ENCODE results near the gene RAB14. TPM values are rescaled to one million over a fixed set of nuclear protein-coding genes. Genes with fewer than 3 reads are reported as not detected.

The RAB14 gene
- total and polyA plus RNA-seq, 2 experiments from 2014 or later, result 58.7 to 61.9 TPM

DNA sequence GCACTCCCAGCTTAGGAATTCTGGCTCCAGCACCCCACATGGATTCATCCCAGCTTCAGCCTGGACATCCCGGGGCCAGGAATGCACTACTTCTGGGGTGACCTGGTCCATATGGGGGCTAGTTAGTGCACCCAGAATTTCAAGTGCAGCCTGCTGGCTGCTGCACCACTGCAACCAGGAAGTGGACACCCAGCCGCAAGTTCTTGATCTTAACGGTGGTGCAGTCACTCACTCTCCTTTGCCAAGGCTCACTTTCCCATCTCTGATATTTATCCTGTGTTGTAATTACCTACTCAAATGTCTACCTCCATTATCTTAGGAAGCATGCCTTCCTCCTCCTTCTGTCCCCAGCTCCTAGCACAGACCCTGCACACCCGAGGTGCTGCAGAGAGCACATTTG lies 26.2 kb upstream of the RAB14 start:
- Histone ChIP-seq H3K36me3 (replicated peaks; ENCODE audit: insufficient read depth, low read depth) (no peaks in the 10 kb centered on the region), H4K20me1 (ENCODE audit: insufficient read depth, poor library complexity, severe bottlenecking) (no peaks in the 10 kb centered on the region), H2AFZ (no peak overlapping the region), H3K4me3 (no peak overlapping the region), H3K27ac (no peak overlapping the region), H3K9me3 (ENCODE audit: low read depth) (no peaks in the 10 kb centered on the region), H3K4me1 (ENCODE audit: insufficient read depth) (no peaks in the 10 kb centered on the region), H3K27me3 (no peaks in the 10 kb centered on the region), H3K9me2 (replicated peaks; ENCODE audit: insufficient read depth) (no peaks in the 10 kb centered on the region), H3K4me2 (no peak overlapping the region), H3K79me2 (no peaks in the 10 kb centered on the region)
- TF ChIP-seq CTCF (IDR thresholded peaks at IDR 0.05; ENCODE audit: poor library complexity), result no peak
- TF ChIP-seq EZH2phosphoT487 (IDR thresholded peaks at IDR 0.05; ENCODE audit: low read depth, severe bottlenecking, unreplicated experiment), result no peak
- TF ChIP-seq EZH2 (IDR thresholded peaks at IDR 0.05; ENCODE audit: borderline replicate concordance), result no peak
- no peak for DNase-seq (ENCODE audit: low spot score)
- WGBS (ENCODE audit: low lambda C conversion rate, missing lambda C conversion rate), result 62% methylated on average over 4 of the region's 4 CpGs

DNA sequence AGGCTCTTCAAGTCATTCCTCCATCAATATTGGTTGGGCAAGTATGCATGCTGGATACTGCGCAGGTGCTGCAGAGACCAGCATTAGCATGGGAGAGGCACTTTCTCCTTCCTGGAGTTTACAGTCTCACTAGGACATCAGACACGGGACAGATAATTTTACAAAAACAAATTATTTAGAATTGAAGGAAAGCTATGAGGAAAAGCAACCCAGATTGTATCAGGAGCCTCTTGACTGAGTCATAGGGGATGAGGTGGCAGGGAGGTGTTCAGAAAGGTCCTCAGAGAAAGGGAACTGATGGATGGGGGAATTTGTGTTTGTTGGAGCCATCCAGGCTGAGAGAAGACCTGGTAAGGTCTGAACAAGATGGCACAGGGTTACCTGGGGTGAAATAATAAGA lies 24.5 kb upstream of the RAB14 start:
- H3K27me3 ChIP-seq, result no peaks in the 10 kb centered on the region
- no peaks in the 10 kb centered on the region for H4K20me1 ChIP-seq (ENCODE audit: insufficient read depth, poor library complexity, severe bottlenecking)
- H3K9me2 ChIP-seq (replicated peaks; ENCODE audit: insufficient read depth), result no peaks in the 10 kb centered on the region
- no peaks in the 10 kb centered on the region for H3K9me3 ChIP-seq (ENCODE audit: low read depth)
- H3K4me1 ChIP-seq (ENCODE audit: insufficient read depth), result no peaks in the 10 kb centered on the region
- H3K36me3 ChIP-seq (replicated peaks; ENCODE audit: insufficient read depth, low read depth), result no peaks in the 10 kb centered on the region
- H3K4me2 ChIP-seq, result no peak overlapping the region
- no peak overlapping the region for H3K4me3 ChIP-seq
- DNase-seq (ENCODE audit: low spot score), result no peak
- no peaks in the 10 kb centered on the region for H3K79me2 ChIP-seq
- H2AFZ ChIP-seq, result no peak overlapping the region
- no peak for TF ChIP-seq EZH2 (IDR thresholded peaks at IDR 0.05; ENCODE audit: borderline replicate concordance)
- TF ChIP-seq CTCF (IDR thresholded peaks at IDR 0.05; ENCODE audit: poor library complexity), result no peak
- TF ChIP-seq EZH2phosphoT487 (IDR thresholded peaks at IDR 0.05; ENCODE audit: low read depth, severe bottlenecking, unreplicated experiment), result no peak
- 87% methylated on average over 2 of the region's 2 CpGs for WGBS (ENCODE audit: low lambda C conversion rate, missing lambda C conversion rate)
- no peak overlapping the region for H3K27ac ChIP-seq

- H2AFZ ChIP-seq, result no peak overlapping the region
- H4K20me1 ChIP-seq (ENCODE audit: insufficient read depth, poor library complexity, severe bottlenecking), result no peaks in the 10 kb centered on the region
- no peak for DNase-seq (ENCODE audit: low spot score)
- 34% methylated on average over 5 of the region's 5 CpGs for WGBS (ENCODE audit: low lambda C conversion rate, missing lambda C conversion rate)
- no peak overlapping the region for H3K4me3 ChIP-seq
- no peaks in the 10 kb centered on the region for H3K9me2 ChIP-seq (replicated peaks; ENCODE audit: insufficient read depth)
- no peaks in the 10 kb centered on the region for H3K4me1 ChIP-seq (ENCODE audit: insufficient read depth)
- H3K27ac ChIP-seq, result no peak overlapping the region
- no peaks in the 10 kb centered on the region for H3K36me3 ChIP-seq (replicated peaks; ENCODE audit: insufficient read depth, low read depth)
- H3K27me3 ChIP-seq, result no peaks in the 10 kb centered on the region
- TF ChIP-seq EZH2 (IDR thresholded peaks at IDR 0.05; ENCODE audit: borderline replicate concordance) (no peak), EZH2phosphoT487 (IDR thresholded peaks at IDR 0.05; ENCODE audit: low read depth, severe bottlenecking, unreplicated experiment) (no peak), CTCF (IDR thresholded peaks at IDR 0.05; ENCODE audit: poor library complexity) (no peak)
- no peak overlapping the region for H3K4me2 ChIP-seq
- H3K9me3 ChIP-seq (ENCODE audit: low read depth), result no peaks in the 10 kb centered on the region
- no peaks in the 10 kb centered on the region for H3K79me2 ChIP-seq
These were observed 23.6 kb upstream of the RAB14 start for GRCh38 chr9:121225240-121225639.

All from hepatocyte (in vitro differentiated cells).